Peyer's patch (tissue), 4 donors: Measurements from ENCODE around the gene PI16.

ENCODE experiments used
- CTCF ChIP-seq, 6 experiments: fragments of 450-650 bp in 4 of 6; fragments of 200-600 bp in 2 of 6; sonication (generic) in 1 of 6; IDR thresholded peaks; one replicate each; pipeline ENCODE4 v1.5.1; 2017 to 2019; ENCODE audit warnings: antibody characterized with exemption in 6 of 6, mild to moderate bottlenecking in 3 of 6, moderate library complexity in 1 of 6
- POLR2A ChIP-seq, 2 donors: fragments of 450-650 bp; IDR thresholded peaks; one replicate each; pipeline ENCODE4 v1.5.1; 2017; ENCODE audit warnings: antibody characterized with exemption in 2 of 2, mild to moderate bottlenecking in 2 of 2, moderate library complexity in 2 of 2

- TF ChIP-seq CTCF (IDR thresholded peaks at IDR 0.05), result no peak
- no peak for TF ChIP-seq POLR2A (IDR thresholded peaks at IDR 0.05)
These were observed 16.6 kb upstream of the PI16 start for GRCh38 chr6:36937896-36938295.
